Pancreas (tissue), 10 donors: ENCODE results near the gene SEPTIN14. TPM values are rescaled to one million over a fixed set of nuclear protein-coding genes. Genes with fewer than 3 reads are reported as not detected.
"Not testable (repeated sequence)": the region's sequence is repeated elsewhere in the genome, so short reads cannot be mapped to it uniquely, and the experiment has no call there.

Source experiments
- ATAC-seq, 4 donors: fragments of 200-7000 bp; cut with Tn5 transposase; one replicate each; pipeline versions ENCODE4 v1.8.0 to v1.9.1; 2020; ENCODE audit warnings: mild to moderate bottlenecking in 4 of 4, moderate library complexity in 4 of 4
- DNase-seq, 6 donors: peaks; one replicate each; pipeline ENCODE4 v3.0.0-alpha.2; 2020
- FAIRE-seq: peaks from 2 replicates; lab custom pipeline; 2012; peaks lifted over from hg19 to GRCh38; lab: Jason Lieb, UNC
- H3K27ac ChIP-seq, 4 donors: fragments of 200-600 bp; sonication (generic); 1 replicate in 3 of 4; 2 replicates in 1 of 4; pipeline versions ENCODE4 v1.5.0 to v1.8.0; 2020
- H3K27me3 ChIP-seq, 4 donors: fragments of 200-600 bp; one replicate each; pipeline ENCODE4 v1.8.0; 2021
- H3K36me3 ChIP-seq, 3 donors: fragments of 200-600 bp; sonication (generic) in 1 of 3; one replicate each; pipeline versions ENCODE4 v1.5.0 to v1.8.0; 2020 to 2021
- H3K4me1 ChIP-seq, 3 donors: fragments of 200-600 bp; one replicate each; pipeline ENCODE4 v1.8.0; 2021
- H3K4me3 ChIP-seq, 4 donors: fragments of 200-600 bp; sonication (generic) in 2 of 4; one replicate each; pipeline versions ENCODE4 v1.5.0 to v1.8.0; 2020 to 2021
- H3K9me3 ChIP-seq, 4 donors: fragments of 200-600 bp; one replicate each; pipeline ENCODE4 v1.8.0; 2021
- WGBS, 2 donors: extraction: QIAGEN DNeasy Blood & Tissue Kit; methylation state at CpG; one replicate each; pipeline ENCODE4 v1.1.7; 2013; 5-methylcytosine and 5-hydroxymethylcytosine counted together
- intact Hi-C, 3 donors: fragments of 100-400 bp; cut with DNase I; formaldehyde crosslinking; loops; one replicate each; pipeline versions ENCODE4 v1.11.1 to v1.14.2; 2022
- polyA plus RNA-seq, 2 donors: library from polyadenylated mRNA; stranded (reverse); fragments of 200-250 nt; gene quantifications; one replicate each; pipeline ENCODE4 v1.2.3, GENCODE V29; 2013
- total RNA-seq, 6 donors: library from RNA; stranded (reverse); fragmentation: NEBNext Ultra II Directional in 4 of 6; extraction: Animal tissue kit (Norgen Biotek cat#: 25700) in 4 of 6; gene quantifications; one replicate each; pipeline versions ENCODE4 v1.2.1 to v1.2.4, GENCODE V29; 2021 to 2023
- TF ChIP-seq, protein P1 (sequence below), 4 donors: fragments of 200-600 bp; sonication (generic) in 3 of 4; IDR thresholded peaks; one replicate each; pipeline versions ENCODE4 v1.5.0 to v1.8.0; 2021; ENCODE audit warnings: antibody characterized with exemption in 4 of 4
- donor health status: healthy with polysubstance abuse.
- donor health status: DM: no; HTN: no; CAD: no; lungs with moderate emphysema.
- donor health status: DM: no; HTN: no; CAD: no.
- donor health status: control.
- donor health status: control.
- donor health status: Bipolar disorder and iron deficiency.
- donor health status: DM: yes; HTN: yes; CAD: no.
- donor health status: DM: no; HTN: no; CAD: no.
- donor health status: DM: no; HTN: no; CAD: no.
- donor health status: DM: yes; HTN: yes; CAD: no.

The SEPTIN14 gene
- total and polyA plus RNA-seq, 8 donors: not detected

DNA sequence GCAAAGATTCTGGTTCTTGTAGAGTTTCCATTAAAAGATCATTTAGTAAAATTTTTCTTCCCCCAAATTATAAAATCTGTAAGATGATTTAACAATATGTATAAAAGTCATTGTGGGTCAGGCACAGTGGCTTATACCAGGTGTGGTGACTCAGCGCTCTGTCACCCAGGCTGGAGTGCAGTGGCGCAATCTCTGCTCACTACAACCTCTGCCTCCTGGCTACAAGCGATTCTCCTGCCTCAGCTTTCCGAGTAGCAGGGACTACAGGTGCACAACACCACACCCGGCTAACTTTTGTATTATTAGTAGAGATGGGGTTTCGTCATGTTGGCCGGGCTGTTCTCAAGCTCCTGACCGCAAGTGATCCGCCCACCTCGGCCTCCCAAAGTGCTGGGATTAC, 68.0 kb downstream of the SEPTIN14 start:
- no peaks in the 10 kb centered on the region for H3K36me3 ChIP-seq
- no peaks in the 10 kb centered on the region for H3K27me3 ChIP-seq
- intact Hi-C loops: no loop called here
- H3K4me1 ChIP-seq: no peaks in the 10 kb centered on the region
- 76 to 89% methylated on average over 10 of the region's 10 CpGs for WGBS, 2 donors
- no peak overlapping the region for H3K4me3 ChIP-seq
- H3K27ac ChIP-seq: no peak overlapping the region
- FAIRE-seq (no peak), ATAC-seq (no peak), DNase-seq (no peak)
- H3K9me3 ChIP-seq: no peaks in the 10 kb centered on the region
- TF ChIP-seq, protein P1, sequence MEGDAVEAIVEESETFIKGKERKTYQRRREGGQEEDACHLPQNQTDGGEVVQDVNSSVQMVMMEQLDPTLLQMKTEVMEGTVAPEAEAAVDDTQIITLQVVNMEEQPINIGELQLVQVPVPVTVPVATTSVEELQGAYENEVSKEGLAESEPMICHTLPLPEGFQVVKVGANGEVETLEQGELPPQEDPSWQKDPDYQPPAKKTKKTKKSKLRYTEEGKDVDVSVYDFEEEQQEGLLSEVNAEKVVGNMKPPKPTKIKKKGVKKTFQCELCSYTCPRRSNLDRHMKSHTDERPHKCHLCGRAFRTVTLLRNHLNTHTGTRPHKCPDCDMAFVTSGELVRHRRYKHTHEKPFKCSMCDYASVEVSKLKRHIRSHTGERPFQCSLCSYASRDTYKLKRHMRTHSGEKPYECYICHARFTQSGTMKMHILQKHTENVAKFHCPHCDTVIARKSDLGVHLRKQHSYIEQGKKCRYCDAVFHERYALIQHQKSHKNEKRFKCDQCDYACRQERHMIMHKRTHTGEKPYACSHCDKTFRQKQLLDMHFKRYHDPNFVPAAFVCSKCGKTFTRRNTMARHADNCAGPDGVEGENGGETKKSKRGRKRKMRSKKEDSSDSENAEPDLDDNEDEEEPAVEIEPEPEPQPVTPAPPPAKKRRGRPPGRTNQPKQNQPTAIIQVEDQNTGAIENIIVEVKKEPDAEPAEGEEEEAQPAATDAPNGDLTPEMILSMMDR (IDR thresholded peaks at IDR 0.05): no peak

DNA sequence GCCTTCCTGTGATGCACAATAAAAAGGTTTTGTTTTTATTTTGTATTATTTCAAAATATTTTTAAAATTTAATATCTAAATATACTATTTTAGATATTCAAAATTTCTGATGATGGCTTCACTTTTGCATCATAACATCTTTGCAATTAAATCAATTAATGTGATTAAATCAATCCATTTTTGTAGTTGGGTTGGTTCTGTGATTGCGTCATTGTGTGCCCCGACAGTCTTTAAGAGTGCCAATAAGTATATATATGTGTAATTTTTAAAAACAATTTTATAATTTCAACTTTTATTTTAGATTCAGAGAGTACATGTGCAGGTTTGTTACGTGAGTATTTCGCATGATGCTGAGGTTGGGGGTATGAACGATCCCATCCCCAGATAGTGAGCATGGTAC, 70.5 kb downstream of the SEPTIN14 start:
- Histone ChIP-seq H3K27me3 (no peaks in the 10 kb centered on the region), H3K9me3 (no peaks in the 10 kb centered on the region), H3K4me1 (no peaks in the 10 kb centered on the region), H3K36me3 (no peaks in the 10 kb centered on the region), H3K4me3 (no peak overlapping the region), H3K27ac (no peak overlapping the region)
- DNase-seq: no peak
- FAIRE-seq: no peak
- 84 to 89% methylated on average over 5 of the region's 5 CpGs for WGBS, 2 donors
- no peak for ATAC-seq
- intact Hi-C loops: no loop called here
- TF ChIP-seq, protein P1 (IDR thresholded peaks at IDR 0.05): no peak

- Histone ChIP-seq H3K36me3 (no peaks in the 10 kb centered on the region), H3K4me3 (no peak overlapping the region), H3K27me3 (no peaks in the 10 kb centered on the region), H3K9me3 (no peaks in the 10 kb centered on the region), H3K27ac (no peak overlapping the region), H3K4me1 (no peaks in the 10 kb centered on the region)
- DNase-seq (no peak), FAIRE-seq (no peak), ATAC-seq (no peak)
- TF ChIP-seq, protein P1 (IDR thresholded peaks at IDR 0.05): no peak
- WGBS, 2 donors: 80 to 88% methylated on average over 6 of the region's 6 CpGs
- intact Hi-C loops: no loop called here
Observed at GRCh38 chr7:55787796-55788195, 74.8 kb downstream of the SEPTIN14 start.

DNA sequence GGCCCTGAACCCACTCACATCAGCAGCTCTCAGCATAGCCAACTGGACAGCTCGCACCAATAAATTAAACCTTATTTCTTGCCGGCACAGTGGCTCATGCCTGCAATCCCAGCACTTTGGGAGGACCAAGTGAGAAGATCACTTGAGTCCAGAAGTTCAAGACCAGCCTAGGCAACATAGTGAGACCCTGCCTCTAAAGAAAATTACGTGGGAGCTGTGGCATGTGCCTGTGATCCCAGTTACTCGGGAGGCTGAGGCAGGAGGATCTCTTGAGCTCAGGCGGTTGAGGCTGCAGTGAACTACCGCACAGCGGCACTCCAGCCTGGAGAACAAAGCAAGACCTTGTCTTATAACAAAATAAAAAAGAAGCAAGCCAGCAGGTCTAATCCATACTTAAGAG, 75.7 kb downstream of the SEPTIN14 start:
- no peak overlapping the region for H3K27ac ChIP-seq
- H3K4me3 ChIP-seq: no peak overlapping the region
- TF ChIP-seq, protein P1 (IDR thresholded peaks at IDR 0.05): no peak
- no peaks in the 10 kb centered on the region for H3K36me3 ChIP-seq
- DNase-seq (no peak), ATAC-seq (no peak), FAIRE-seq (no peak)
- H3K27me3 ChIP-seq: no peaks in the 10 kb centered on the region
- intact Hi-C loops: no loop called here
- H3K9me3 ChIP-seq: no peaks in the 10 kb centered on the region
- 68 to 90% methylated on average over 7 of the region's 7 CpGs for WGBS, 2 donors
- H3K4me1 ChIP-seq: no peaks in the 10 kb centered on the region

DNA sequence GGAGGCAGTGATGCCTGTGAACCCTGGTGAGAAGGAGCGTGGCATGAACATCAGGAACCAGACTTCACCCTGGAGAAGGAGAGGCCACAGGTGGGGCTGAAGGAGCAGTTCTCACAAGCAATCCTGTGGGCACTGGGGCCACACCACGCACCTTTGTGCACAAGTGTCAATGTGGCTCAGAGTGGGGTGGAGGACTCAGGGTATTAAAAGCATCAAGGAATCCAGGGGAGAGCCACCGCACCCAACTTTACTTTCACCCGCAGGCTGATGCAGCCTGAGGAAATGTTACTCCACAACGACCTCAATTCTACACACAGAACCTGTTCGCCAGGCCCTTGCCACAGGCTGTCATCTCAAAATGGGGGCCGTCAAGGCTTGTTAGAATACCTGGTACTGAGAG, 77.1 kb downstream of the SEPTIN14 start:
- 77 to 83% methylated on average over 7 of the region's 7 CpGs for WGBS, 2 donors
- FAIRE-seq, intact Hi-C loops, H3K27me3 ChIP-seq, H3K4me1 ChIP-seq, H3K4me3 ChIP-seq, ATAC-seq, H3K27ac ChIP-seq, H3K9me3 ChIP-seq, H3K36me3 ChIP-seq, DNase-seq: not testable (repeated sequence)
